HPDE6-E6E7 (cell line): Measurements from ENCODE around the gene CASZ1.

Experiments
- DNase-seq: peaks from one replicate; pipeline ENCODE4 v3.0.0; 2011; ENCODE audit warnings: missing footprints; ENCODE audit errors: extremely low spot score

The CASZ1 gene

GRCh38 chr1:10671090-10671489, 125.4 kb downstream of the CASZ1 start:
- no peak for DNase-seq

DNA sequence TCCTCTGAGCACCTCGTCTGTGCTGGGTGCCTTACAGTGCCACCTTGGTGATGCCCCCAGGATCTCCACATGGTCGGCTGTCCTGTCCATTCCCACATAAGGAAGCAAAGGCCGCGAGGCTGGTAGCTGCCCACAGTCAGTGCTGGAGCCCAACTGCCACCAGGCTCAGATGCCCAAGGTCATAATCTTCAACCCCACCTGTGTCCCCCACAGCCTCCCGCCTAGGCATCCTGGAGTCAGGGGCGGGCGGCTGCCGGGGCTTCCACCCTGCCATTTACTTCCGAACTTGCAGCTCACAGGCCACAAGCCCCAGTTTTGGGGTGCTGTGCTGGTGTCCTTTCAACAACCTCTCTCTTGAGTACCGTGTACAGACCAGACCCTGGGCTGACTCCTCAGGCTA, 126.3 kb downstream of the CASZ1 start:
- DNase-seq = no peak

DNA sequence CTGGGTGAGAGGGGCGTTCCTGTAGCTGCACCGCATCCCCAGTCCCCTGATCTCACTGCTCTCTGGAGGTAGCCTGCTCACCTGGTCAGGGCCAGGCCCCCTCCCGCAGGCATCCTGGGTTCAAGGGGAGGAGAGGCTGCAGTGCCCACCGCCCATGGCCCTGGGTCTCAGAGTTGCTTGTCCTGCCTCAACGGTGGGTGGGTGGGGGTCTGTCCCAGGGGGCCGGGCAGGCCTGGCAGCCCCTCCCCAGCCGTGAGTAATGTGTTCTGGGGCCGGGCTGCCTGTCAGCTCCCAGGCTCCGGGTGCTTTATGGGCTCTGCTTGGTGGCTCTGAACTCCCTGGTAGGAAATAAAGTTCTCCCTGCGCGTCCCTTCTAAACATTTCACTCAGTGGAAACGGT, 126.9 kb downstream of the CASZ1 start:
- no peak for DNase-seq

- DNase-seq = no peak
Measured at GRCh38 chr1:10667861-10668761, 128.3 kb downstream of the CASZ1 start.

DNA sequence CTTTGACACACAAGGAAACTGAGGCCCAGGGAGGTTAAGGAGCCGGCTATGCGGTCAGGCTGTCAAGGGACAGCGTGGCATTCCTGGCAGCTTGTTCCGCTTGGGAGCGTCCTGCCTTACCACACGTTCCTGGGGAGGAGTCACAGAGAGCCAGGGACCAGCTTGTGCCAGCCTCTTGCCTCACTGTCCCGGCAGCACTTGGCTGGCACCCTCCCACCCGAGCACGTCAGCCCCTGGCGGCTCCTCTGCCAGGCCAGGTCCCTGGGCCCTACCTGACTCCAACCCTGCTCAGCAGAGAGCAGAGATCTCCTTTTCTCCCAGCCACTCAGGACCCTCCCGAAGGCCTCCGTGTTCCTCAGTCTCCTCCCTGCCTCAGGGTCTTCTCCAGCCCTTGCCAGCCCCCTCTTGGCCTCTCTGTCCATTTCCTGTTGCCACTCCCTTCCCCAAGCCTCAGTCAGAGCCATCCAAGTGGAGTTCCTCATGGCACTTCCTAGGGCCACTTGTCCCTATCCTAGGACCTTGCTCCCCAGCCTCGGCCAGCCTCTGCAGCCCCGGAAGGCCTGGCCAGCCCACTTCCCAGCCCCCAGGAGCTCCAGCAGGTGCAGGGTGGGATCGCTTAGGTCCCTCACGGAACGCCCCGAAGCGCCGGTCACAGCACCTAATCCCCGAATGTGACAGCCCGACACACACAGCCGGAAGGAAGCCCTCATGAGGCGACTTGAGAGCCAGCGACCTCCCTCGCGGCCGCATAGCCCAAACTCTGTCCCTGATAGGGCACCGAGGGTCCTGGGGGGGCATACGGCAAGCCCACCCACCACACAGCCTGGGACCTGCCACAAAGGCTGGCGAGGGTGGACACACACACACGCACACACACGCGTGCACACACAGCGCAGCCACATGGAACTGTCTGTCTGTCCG, 130.3 kb downstream of the CASZ1 start:
- no peak for DNase-seq

- no peak for DNase-seq
Measured at GRCh38 chr1:10665226-10665625, 131.2 kb downstream of the CASZ1 start.

- no peak for DNase-seq
Measured at GRCh38 chr1:10664251-10664650, 132.2 kb downstream of the CASZ1 start.

GRCh38 chr1:10663678-10664035, 132.8 kb downstream of the CASZ1 start:
- DNase-seq = no peak

DNA sequence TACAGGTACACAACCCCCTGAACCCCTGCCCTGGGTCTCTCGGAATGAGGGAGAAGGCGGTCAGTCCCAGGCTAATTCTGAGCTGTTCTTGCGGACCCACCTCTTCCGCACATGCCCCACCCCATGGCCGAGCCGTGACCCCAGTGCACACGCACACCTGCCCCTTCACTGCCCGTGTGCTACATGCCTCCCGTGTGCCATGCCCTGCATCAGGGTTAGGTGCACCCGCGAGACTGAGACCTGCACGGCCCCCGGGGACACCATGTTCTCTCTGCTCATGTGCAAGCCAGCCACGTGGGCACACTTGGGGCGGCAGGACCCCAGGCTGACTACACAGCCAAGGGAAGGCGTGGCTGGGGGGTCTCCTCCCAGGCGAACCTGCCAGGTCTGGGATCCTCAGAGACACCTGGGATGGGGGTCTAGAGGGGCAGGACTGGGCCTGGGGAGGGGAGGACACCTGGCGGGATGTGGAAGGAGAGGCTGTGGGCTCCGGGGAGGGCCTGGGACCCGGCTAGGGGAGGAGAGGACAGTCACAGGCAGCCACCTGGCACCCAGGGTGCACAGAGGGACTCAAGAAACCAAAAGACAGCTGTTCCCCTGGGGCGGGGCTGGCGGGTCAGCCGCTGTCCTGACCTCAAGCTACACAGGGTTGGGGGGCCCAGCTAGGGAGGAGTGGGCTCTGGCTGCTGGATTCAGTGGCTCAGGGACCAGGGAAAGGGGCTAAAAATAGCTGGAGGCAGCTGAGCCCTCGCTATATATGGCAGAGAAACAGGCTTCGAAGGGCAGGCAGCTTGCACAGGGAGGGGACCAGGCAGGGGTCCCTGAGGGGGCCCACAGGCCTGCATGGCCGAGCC, 133.4 kb downstream of the CASZ1 start:
- DNase-seq = no peak

- no peak for DNase-seq
Measured at GRCh38 chr1:10662090-10662688, 134.3 kb downstream of the CASZ1 start.

GRCh38 chr1:10661453-10661852, 135.0 kb downstream of the CASZ1 start:
- DNase-seq = no peak

GRCh38 chr1:10659646-10660540, 136.6 kb downstream of the CASZ1 start:
- DNase-seq = no peak

DNA sequence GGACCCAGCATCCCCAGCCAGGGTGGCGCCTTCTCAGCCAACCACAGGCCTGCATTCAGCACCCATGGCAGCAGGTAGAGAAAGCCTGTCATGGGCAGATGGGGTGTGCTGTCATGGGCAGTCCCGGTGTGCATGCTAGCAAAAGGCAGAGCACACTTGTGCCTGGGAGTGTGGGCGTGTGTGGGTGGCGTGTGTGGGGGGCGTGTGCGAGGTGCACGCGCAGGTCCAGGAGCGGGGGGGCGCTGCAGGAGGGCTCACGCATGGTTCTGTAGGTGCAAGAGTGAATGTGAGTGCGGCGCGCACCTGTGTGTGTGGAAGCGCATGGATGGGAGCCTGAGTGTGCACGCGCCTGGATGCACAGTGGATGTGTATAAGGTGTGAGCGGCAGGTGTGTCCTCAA, 137.2 kb downstream of the CASZ1 start:
- DNase-seq = no peak

DNA sequence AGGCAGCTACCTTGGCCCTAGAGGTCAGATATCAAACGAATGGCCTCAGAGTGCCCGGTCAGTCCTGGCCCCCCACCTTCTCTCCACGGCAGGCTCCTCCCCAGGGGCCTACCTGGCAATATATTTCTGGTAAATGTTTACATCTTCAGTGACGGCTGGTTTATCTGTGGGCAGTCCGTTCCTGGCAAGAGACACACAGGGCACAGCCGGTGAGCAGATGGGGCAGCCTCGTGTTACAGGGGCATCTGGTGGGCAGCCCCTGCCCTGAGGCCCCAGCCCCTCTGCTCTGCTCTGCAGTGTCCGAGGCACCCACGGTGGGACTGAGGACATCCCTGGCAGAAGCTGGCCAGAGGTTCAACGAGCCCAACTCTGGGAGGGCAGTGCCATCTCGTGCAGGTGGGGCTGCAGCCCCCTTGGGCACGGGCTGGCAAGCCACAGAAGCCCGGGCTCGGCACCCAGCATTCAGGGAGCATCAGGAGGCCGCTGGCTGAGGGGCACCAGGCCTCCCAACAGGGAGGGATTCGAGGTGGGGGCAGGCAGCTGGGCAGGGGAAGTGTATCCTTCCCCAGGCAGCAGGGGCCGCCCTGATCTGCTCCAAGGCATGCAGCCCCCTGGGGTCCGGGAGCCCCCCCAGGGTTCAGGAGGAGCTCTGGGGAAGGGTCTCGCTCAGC, 137.9 kb downstream of the CASZ1 start:
- no peak for DNase-seq

DNA sequence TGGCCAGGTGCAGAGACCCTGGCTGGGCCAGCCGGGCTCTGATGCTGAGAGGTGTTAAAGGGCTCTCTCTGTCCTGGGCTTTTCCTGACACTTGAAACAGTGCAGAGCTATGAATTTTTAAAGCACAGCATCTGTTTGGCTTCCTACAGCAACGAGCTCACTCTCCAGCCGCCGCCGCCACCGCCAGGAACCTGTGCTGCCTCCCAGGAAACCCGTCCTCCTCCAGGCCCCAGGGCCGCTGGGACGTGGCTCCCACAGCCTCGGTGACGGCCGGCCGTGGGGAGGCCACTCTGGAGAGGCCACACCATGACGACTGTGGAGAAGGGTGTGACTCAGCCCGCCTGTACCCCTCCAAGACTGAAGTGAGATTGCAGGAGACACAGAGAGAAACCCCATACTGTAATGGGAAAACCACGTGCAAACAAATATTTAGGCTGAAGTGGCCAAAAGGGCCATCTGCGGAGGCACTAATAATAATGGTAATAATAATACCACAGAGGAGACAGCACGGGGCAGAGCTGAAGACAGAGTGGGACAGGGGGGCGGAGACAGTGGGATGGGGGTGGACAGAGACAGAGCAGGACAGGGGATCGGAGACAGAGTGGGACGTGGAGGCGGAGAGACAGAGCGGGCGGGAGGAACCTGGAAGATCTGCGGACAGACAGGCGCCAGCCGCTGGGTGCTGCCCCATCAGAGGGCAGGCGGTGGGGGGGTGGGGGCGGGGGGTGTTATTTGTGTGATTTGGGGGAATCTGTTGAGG, 139.2 kb downstream of the CASZ1 start:
- no peak for DNase-seq

DNA sequence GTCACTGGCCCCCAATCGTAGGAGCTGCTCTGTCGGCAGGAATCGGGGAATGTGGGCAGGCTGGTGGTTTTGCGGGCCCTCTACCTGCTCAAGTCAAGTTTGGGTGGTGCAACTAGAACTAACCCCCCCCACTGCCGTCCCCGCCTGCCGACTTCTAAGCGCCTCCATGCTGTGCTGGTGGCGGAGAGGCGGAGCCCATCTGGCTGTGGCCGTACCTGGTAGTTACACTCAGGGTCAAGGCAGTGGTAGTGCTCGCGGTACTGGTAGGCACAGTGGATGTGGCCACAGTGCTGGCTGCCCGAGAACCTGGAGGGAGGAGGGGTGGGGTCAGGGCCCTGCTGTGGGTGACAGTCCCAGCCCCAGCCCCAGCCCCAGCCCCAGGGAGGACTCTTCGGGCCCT, 140.0 kb downstream of the CASZ1 start:
- no peak for DNase-seq

GRCh38 chr1:10655002-10655401, 141.4 kb downstream of the CASZ1 start:
- no peak for DNase-seq

- no peak for DNase-seq
Measured at GRCh38 chr1:10653370-10654125, 142.9 kb downstream of the CASZ1 start.
